Stimulated activated naive CD8-positive, alpha-beta T cell treated with anti-CD3 and anti-CD28 coated beads, Interleukin-15, Interleukin-2, amounts not matched to agents 100 ng/mL and 50 ng/mL, for 24 hours (primary cell): ENCODE measurements around the gene RNF31.

Source experiments
- H3K27ac Mint-ChIP-seq: one replicate; pipeline ENCODE4 v1.8.0; 2021; ENCODE audit warnings: mild to moderate bottlenecking, mixed read lengths
- H3K27me3 Mint-ChIP-seq: one replicate; pipeline ENCODE4 v1.8.0; 2021; ENCODE audit warnings: mixed read lengths
- H3K36me3 Mint-ChIP-seq: one replicate; pipeline ENCODE4 v1.8.0; 2021; ENCODE audit warnings: low read depth, mixed read lengths
- H3K4me1 Mint-ChIP-seq: one replicate; pipeline ENCODE4 v1.8.0; 2021; ENCODE audit warnings: low read depth, mixed read lengths
- H3K4me3 Mint-ChIP-seq: one replicate; pipeline ENCODE4 v1.8.0; 2021; ENCODE audit warnings: mild to moderate bottlenecking, mixed read lengths
- H3K9me3 Mint-ChIP-seq: one replicate; pipeline ENCODE4 v1.8.0; 2021; ENCODE audit warnings: mixed read lengths

Gene RNF31

DNA sequence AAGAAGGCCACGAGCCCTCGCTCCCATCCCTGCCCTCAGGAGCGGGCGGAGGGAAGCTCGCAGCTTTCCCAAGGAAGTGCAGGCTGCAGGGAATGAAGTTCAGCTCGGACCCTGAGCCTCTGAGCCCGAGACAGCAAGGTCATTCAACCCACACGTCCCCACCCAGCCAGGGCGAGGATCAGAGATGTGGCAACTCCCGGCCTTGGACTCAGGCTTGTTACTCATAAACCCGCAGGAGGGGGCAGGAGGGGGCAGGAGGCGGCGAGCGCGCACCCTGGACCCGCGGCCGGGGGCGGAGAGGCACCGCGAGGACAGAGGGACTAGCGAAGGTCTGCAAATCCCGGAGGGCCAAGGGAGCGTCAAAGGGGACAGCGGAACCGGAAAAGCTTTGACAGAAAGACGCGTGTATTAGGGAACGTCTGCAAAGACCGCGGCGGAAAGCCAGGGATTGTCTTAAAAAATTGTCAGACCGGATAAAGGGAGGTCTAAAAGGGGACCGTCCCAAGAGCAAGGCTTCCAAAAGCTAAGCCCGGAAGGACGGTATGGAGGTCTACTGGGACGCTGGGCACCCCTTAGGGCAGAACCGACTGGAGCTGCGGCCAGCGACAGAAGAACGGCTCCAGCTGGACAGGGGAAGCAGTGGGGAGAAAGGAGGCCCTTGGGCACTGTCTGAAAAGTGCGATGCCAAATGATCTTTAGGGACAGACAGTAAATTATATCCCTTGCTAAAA lies 33.3 kb upstream of the RNF31 start:
- Mint-ChIP-seq H3K4me3 (peak overlapping the region; percentile 98), H3K9me3 (no peaks in the 10 kb centered on the region), H3K36me3 (peaks cover 13% of the 10 kb centered on the region), H3K4me1 (peaks cover 36% of the 10 kb centered on the region), H3K27ac (peak overlapping the region; percentile 100), H3K27me3 (no peaks in the 10 kb centered on the region)

DNA sequence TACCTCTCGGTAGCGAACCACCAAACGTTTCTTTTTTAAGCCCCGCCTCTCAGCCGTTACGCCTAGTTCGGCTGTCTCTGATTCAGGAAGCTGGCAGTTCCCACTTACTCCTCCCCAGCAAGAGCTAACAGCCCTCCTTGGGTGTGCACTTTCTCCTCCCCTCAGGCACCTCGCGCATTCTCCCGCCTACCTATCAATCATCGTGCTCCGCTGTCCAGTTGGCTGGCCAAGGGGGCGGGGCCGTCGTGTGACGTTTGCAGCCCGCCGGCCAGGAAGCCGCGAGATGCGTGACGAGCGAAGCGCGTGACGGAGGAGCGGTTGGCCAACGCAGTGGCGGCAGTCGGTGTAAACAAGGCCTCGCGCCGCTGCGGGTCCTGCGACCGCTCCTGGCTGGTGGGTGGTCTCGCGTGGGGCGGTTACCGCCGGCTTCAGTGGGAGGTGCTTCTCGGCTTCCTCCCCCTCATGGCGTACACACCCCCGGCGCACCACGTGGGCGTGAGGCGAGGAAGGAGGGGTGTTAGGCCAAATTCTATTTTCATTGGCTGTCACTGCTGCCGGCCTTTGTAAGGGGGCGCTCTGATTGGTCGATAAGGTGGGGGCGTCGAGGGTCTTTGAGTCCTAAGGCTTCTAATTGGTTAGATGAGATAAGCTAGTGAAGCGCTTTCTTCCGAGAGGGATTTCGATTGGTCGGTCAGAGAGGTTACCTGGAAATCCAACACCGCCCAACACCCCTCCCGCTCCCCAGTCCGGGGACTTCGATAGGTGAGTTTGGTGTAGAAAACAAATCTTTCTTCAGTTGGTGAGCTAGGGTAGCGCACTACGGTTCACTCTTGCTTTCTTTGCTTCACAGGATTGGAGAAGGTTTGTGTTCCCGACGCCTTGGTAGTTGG lies 32.5 kb upstream of the RNF31 start, which contains the start of the genes DCAF11 and NRL:
Gene DCAF11 (plus strand): TSS at position 246 of the 890 bp plus-strand sequence. CDS start 818 bp downstream, outside the sequence.
Gene NRL (minus strand): TSS at position 418 of the 890 bp plus-strand sequence. CDS start 32,101 bp downstream, outside the sequence.
- Mint-ChIP-seq H3K4me3 (peak within 1 kb of the TSS; percentile 98), H3K27me3 (no peaks in the 10 kb centered on the region), H3K4me1 (peaks cover 28% of the 10 kb centered on the region), H3K9me3 (no peaks in the 10 kb centered on the region), H3K27ac (peak within 1 kb of the TSS; percentile 100), H3K36me3 (peaks cover 21% of the 10 kb centered on the region)

GRCh38 chr14:24115422-24116127 lies 31.7 kb upstream of the RNF31 start:
- Mint-ChIP-seq H3K4me3 (peak overlapping the region; percentile 98), H3K36me3 (peaks cover 24% of the 10 kb centered on the region), H3K9me3 (no peaks in the 10 kb centered on the region), H3K27me3 (no peaks in the 10 kb centered on the region), H3K27ac (peak overlapping the region; percentile 100), H3K4me1 (peaks cover 28% of the 10 kb centered on the region)

GRCh38 chr14:24116128-24116814 lies 31.0 kb upstream of the RNF31 start:
- peaks cover 28% of the 10 kb centered on the region for H3K4me1 Mint-ChIP-seq
- no peak overlapping the region for H3K27ac Mint-ChIP-seq
- H3K9me3 Mint-ChIP-seq, result no peaks in the 10 kb centered on the region
- peaks cover 31% of the 10 kb centered on the region for H3K36me3 Mint-ChIP-seq
- H3K27me3 Mint-ChIP-seq, result no peaks in the 10 kb centered on the region
- peak overlapping the region; percentile 98 for H3K4me3 Mint-ChIP-seq

- Mint-ChIP-seq H3K9me3 (no peaks in the 10 kb centered on the region), H3K36me3 (peaks cover 36% of the 10 kb centered on the region), H3K4me3 (no peak overlapping the region)
Observed at GRCh38 chr14:24117179-24117578, 30.1 kb upstream of the RNF31 start.

GRCh38 chr14:24119691-24120090 lies 27.6 kb upstream of the RNF31 start:
- H3K4me3 Mint-ChIP-seq, result no peak overlapping the region

More at GRCh38 chr14:24117179-24117578, 30.1 kb upstream of the RNF31 start:
- peaks cover 28% of the 10 kb centered on the region for H3K4me1 Mint-ChIP-seq
- no peaks in the 10 kb centered on the region for H3K27me3 Mint-ChIP-seq
- no peak overlapping the region for H3K27ac Mint-ChIP-seq

DNA sequence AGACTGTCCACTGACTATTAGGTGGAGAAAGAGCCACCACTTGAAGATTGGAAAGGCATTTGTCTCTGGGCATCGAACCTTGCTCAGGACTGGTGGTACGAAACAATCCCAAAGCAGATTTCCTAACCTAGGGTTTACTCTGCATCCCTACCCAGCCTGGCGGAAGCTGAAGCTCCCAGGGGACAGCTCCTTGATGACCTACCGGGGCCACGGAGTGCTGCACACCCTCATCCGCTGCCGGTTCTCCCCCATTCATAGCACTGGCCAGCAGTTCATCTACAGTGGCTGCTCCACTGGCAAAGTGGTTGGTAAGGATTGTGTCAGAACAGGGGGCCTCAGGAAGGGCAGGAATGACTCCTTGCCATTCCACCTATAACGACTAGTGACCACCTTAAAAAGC lies 26.1 kb upstream of the RNF31 start:
- Mint-ChIP-seq H3K36me3 (peaks cover 47% of the 10 kb centered on the region), H3K9me3 (no peaks in the 10 kb centered on the region), H3K4me3 (no peak overlapping the region), H3K4me1 (peaks cover 18% of the 10 kb centered on the region), H3K27ac (no peak overlapping the region), H3K27me3 (no peaks in the 10 kb centered on the region)

More at GRCh38 chr14:24119691-24120090, 27.6 kb upstream of the RNF31 start:
- H3K36me3 Mint-ChIP-seq, result peaks cover 47% of the 10 kb centered on the region
- H3K27ac Mint-ChIP-seq, result no peak overlapping the region
- H3K4me1 Mint-ChIP-seq, result peaks cover 33% of the 10 kb centered on the region
- no peaks in the 10 kb centered on the region for H3K9me3 Mint-ChIP-seq
- H3K27me3 Mint-ChIP-seq, result no peaks in the 10 kb centered on the region

DNA sequence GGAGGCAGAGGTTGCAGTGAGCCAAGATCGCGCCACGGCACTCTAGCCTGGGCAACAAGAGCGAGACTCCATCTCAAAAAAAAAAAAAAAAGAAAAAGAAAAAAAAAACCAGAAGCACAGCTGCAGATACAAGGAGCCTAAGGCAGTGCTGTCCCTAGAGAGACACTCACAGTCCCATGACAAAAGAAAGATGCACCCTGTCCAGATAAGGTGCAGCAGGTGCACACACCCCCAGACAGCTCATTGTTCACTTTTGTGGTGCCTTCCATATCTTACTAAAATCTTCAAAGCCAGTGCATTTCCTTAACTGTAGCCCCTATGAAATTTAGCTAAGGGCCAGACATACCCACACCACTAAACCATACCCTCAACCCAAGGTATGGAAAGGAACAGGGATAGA lies 24.9 kb upstream of the RNF31 start:
- H3K27ac Mint-ChIP-seq, result no peak overlapping the region
- H3K4me3 Mint-ChIP-seq, result no peak overlapping the region
- H3K36me3 Mint-ChIP-seq, result peaks cover 47% of the 10 kb centered on the region
- peaks cover 9% of the 10 kb centered on the region for H3K4me1 Mint-ChIP-seq
- no peaks in the 10 kb centered on the region for H3K9me3 Mint-ChIP-seq
- no peaks in the 10 kb centered on the region for H3K27me3 Mint-ChIP-seq

DNA sequence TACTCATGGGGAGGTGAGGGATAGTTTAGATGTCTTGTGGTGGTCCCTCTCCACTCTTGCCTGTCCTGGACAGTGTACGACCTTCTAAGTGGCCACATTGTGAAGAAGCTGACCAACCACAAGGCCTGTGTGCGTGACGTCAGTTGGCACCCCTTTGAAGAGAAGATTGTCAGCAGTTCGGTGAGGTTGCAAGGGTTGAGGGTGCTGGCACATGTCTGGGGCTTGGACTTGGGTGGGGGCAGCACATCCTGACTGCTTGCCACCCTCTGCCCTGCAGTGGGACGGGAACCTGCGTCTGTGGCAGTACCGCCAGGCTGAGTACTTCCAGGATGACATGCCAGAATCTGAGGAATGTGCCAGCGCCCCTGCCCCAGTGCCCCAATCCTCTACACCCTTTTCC lies 24.4 kb upstream of the RNF31 start:
- peaks cover 44% of the 10 kb centered on the region for H3K36me3 Mint-ChIP-seq
- H3K4me3 Mint-ChIP-seq, result no peak overlapping the region
- peaks cover 10% of the 10 kb centered on the region for H3K4me1 Mint-ChIP-seq
- no peaks in the 10 kb centered on the region for H3K9me3 Mint-ChIP-seq
- H3K27me3 Mint-ChIP-seq, result no peaks in the 10 kb centered on the region
- no peak overlapping the region for H3K27ac Mint-ChIP-seq

- Mint-ChIP-seq H3K27me3 (no peaks in the 10 kb centered on the region), H3K4me3 (no peak overlapping the region), H3K9me3 (no peaks in the 10 kb centered on the region), H3K27ac (peak overlapping the region; percentile 72), H3K36me3 (peaks cover 36% of the 10 kb centered on the region), H3K4me1 (peaks cover 12% of the 10 kb centered on the region)
Observed at GRCh38 chr14:24123424-24124417, 23.6 kb upstream of the RNF31 start.

- Mint-ChIP-seq H3K27ac (no peak overlapping the region), H3K4me3 (no peak overlapping the region), H3K4me1 (peaks cover 15% of the 10 kb centered on the region), H3K9me3 (no peaks in the 10 kb centered on the region), H3K36me3 (peaks cover 10% of the 10 kb centered on the region), H3K27me3 (no peaks in the 10 kb centered on the region)
Observed at GRCh38 chr14:24126939-24127338, 20.4 kb upstream of the RNF31 start.

DNA sequence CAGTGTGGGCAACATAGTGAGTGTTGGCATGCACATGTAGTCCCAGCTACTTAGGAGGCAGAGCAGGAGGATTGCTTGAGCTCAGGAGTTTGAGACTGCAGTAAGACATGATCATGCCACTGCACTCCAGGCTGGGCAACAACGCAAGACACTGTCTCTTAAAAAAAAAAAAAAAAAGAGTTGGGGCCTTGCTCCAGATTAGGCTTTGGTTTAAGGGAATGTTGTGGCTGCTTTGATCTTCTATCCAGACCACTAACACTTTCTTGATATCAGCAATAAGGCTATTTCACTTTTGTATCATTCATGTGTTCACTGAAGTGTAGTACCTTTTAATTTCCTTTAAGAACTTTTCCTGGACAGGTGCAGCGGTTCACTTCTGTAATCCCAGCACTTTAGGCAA lies 19.6 kb upstream of the RNF31 start:
- H3K4me3 Mint-ChIP-seq, result no peak overlapping the region
- H3K27ac Mint-ChIP-seq, result no peak overlapping the region
- H3K27me3 Mint-ChIP-seq, result no peaks in the 10 kb centered on the region
- peaks cover 10% of the 10 kb centered on the region for H3K36me3 Mint-ChIP-seq
- no peaks in the 10 kb centered on the region for H3K9me3 Mint-ChIP-seq
- peaks cover 21% of the 10 kb centered on the region for H3K4me1 Mint-ChIP-seq

DNA sequence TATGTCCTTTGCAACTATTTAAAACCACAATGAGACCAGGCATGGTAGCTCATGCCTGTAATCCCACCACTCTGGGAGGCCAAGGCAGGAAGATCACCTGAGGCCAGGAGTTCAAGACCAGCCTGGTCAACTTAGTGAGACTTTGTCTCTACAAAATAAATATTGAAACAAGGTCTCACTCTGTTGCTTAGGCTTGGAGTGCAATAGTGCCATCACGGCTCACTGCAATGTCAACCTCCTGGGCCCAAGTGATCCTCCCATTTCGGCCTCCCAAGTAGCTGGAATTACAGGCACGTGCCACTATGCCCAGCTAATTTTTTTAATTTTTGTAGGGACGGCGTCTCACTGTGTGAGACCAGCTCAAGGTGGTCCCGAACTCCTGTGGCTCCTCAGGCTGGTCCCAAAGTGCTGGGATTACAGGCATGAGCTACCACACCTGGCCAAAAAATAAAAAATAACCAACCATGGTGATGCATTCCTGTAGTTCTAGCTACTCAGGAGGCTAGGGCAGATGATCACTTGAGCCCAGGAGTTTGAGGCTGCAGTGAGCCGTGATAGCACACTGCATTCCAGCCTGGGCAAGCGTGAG lies 17.8 kb upstream of the RNF31 start:
- H3K4me1 Mint-ChIP-seq, result peaks cover 17% of the 10 kb centered on the region
- H3K4me3 Mint-ChIP-seq, result no peak overlapping the region
- no peaks in the 10 kb centered on the region for H3K36me3 Mint-ChIP-seq
- H3K27me3 Mint-ChIP-seq, result no peaks in the 10 kb centered on the region
- H3K27ac Mint-ChIP-seq, result no peak overlapping the region
- H3K9me3 Mint-ChIP-seq, result no peaks in the 10 kb centered on the region
